Activated CD8-positive, alpha-beta T cell treated with anti-CD3 and anti-CD28 coated beads for 36 hours (primary cell): ENCODE data around the gene AASDH. TPM values are rescaled to one million over a fixed set of nuclear protein-coding genes. Genes with fewer than 3 reads are reported as not detected.

Experiments used
- ATAC-seq: fragments of 200-7000 bp; cut with Tn5 transposase; one replicate; pipeline ENCODE4 v1.10.0; 2021; ENCODE audit warnings: mild to moderate bottlenecking, moderate library complexity
- CTCF ChIA-PET: fragments of 350-600 bp; sonication (Branson Sonifier 250); formaldehyde crosslinking; loops from one replicate; lab custom pipeline; 2021; ENCODE audit warnings: antibody characterized with exemption; lab: Charles Lee
- POLR2A ChIA-PET: fragments of 350-600 bp; sonication (Branson Sonifier 250); formaldehyde crosslinking; loops from one replicate; lab custom pipeline; 2021; ENCODE audit warnings: antibody characterized with exemption; lab: Charles Lee
- DNase-seq: peaks from one replicate; pipeline ENCODE4 v3.0.0-alpha.2; 2020
- H3K27ac Mint-ChIP-seq: one replicate; pipeline ENCODE4 v1.8.0; 2021; ENCODE audit warnings: mild to moderate bottlenecking, mixed read lengths
- H3K27me3 Mint-ChIP-seq: one replicate; pipeline ENCODE4 v1.8.0; 2021; ENCODE audit warnings: mixed read lengths
- H3K36me3 Mint-ChIP-seq: one replicate; pipeline ENCODE4 v1.8.0; 2021; ENCODE audit warnings: low read depth, mixed read lengths
- H3K4me1 Mint-ChIP-seq: one replicate; pipeline ENCODE4 v1.8.0; 2021; ENCODE audit warnings: low read depth, mixed read lengths
- H3K4me3 Mint-ChIP-seq: one replicate; pipeline ENCODE4 v1.8.0; 2021; ENCODE audit warnings: mild to moderate bottlenecking, moderate library complexity, mixed read lengths
- H3K9me3 Mint-ChIP-seq: one replicate; pipeline ENCODE4 v1.8.0; 2021; ENCODE audit warnings: mixed read lengths
- CTCF ChIP-seq: fragments of 200-600 bp; IDR thresholded peaks from one replicate; pipeline ENCODE4 v1.8.0; 2022; ENCODE audit warnings: antibody characterized with exemption, mild to moderate bottlenecking
- intact Hi-C: fragments of 100-400 bp; cut with micrococcal nuclease; formaldehyde crosslinking; loops from one replicate; pipeline ENCODE4 v1.10.0; 2022
- total RNA-seq, 2 experiments: library from RNA; stranded (reverse); gene quantifications; one replicate each; pipeline ENCODE4 v1.2.3, GENCODE V29; 2021

Gene AASDH
- total RNA-seq, 2 experiments from 2014 or later = 14.5 to 14.7 TPM

DNA sequence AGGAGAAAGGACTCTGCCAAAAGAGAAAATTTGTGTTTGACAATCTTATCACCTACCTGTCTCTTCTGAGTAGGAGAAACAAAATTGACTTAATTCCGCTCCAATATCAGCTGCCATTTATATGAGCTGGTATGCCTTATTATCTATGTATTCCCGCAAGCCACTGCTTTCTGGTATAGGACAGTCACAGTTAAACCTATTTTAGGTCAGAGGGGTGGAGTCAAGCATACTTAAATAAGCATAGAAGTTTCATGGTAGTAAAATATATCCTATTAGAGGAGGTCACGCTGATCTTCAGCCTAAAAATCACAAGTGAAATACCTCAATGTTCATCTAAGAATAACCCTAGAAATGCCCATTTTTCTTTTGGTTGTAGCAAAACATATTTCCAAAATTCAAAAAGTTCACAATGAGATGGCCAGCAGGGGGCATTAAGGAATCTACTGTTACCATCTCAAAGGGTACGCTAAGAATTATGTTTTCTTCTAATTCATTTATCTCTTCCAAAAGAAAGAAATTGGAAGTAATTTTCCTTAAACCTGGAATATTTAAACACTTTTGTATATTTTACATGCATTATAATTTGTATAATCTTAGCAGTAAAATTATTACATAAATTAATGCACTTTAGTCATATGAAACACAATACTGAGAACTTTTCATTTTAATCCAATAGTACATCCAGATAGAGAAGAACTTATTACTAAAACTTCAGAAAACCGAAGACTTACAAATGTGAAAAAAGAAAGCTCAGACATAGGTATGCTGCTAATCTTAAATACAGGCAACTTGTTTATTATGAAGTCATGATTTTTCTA is 37.6 kb upstream of the AASDH start:
- POLR2A ChIA-PET = interaction anchor here (1.4 to 1.8 kb wide), 2 partner anchors 10 to 11 kb away, joined by 5 to 6 read pairs; partner anchors contain the start of genes PAICS and PPAT
- intact Hi-C loops = no loop called here
- CTCF ChIA-PET = interaction anchor here (0.7 to 4.7 kb wide), 21 partner anchors 8 to 516 kb away, joined by 3 to 40 read pairs (median 5); partner anchors contain the start of genes AASDH, PAICS, PPAT and SRP72
- no peak overlapping the region for H3K4me3 Mint-ChIP-seq
- DNase-seq (peak; percentile 62), ATAC-seq (no peak)
- peaks cover 13% of the 10 kb centered on the region for H3K36me3 Mint-ChIP-seq
- no peaks in the 10 kb centered on the region for H3K9me3 Mint-ChIP-seq
- peaks cover 31% of the 10 kb centered on the region for H3K4me1 Mint-ChIP-seq
- TF ChIP-seq CTCF = peak; percentile 72
- no peak overlapping the region for H3K27ac Mint-ChIP-seq
- no peaks in the 10 kb centered on the region for H3K27me3 Mint-ChIP-seq

GRCh38 chr4:56424176-56424575 is 36.9 kb upstream of the AASDH start:
- POLR2A ChIA-PET = interaction anchor here (1.0 to 1.4 kb wide), 2 partner anchors 8 to 11 kb away, joined by 4 to 5 read pairs; partner anchors contain the start of genes PAICS and PPAT
- CTCF ChIA-PET = interaction anchor here (0.8 to 4.7 kb wide), 8 partner anchors 11 to 412 kb away, joined by 3 to 40 read pairs (median 6); partner anchors contain the start of genes PAICS and PPAT
- ATAC-seq (no peak), DNase-seq (no peak)
- no peak for TF ChIP-seq CTCF
- no peaks in the 10 kb centered on the region for H3K9me3 Mint-ChIP-seq
- H3K27ac Mint-ChIP-seq = no peak overlapping the region
- peaks cover 13% of the 10 kb centered on the region for H3K36me3 Mint-ChIP-seq
- no peaks in the 10 kb centered on the region for H3K27me3 Mint-ChIP-seq
- no peak overlapping the region for H3K4me3 Mint-ChIP-seq
- H3K4me1 Mint-ChIP-seq = peaks cover 24% of the 10 kb centered on the region
- intact Hi-C loops = no loop called here

DNA sequence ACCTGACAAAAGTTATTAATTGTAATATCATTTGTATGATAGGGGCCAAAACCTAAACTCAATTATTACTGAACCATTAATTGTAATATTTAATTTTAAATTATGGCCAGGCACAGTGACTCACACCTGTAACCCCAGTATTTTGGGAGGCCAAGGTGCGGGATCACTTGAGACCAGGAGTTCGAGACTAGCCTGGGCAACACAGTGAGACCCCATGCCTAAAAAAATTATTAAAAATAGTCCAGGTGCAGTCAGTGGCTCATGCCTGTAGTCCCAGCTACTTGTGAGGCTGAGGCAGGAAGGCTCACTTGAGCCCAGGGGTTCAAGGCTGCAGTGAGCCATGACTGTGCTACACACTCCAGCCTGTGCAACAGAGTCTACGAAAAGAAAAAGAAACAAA is 30.1 kb upstream of the AASDH start:
- ChIA-PET CTCF (interaction anchor here (1.8 kb wide), 1 partner anchor 8 kb away, joined by 5 read pairs; no protein-coding TSS in a partner anchor), POLR2A (interaction anchor here (0.6 to 1.3 kb wide), 2 partner anchors 18 to 26 kb away, joined by 4 read pairs; partner anchors contain the start of gene PPAT)
- no peak overlapping the region for H3K4me3 Mint-ChIP-seq
- H3K9me3 Mint-ChIP-seq = no peaks in the 10 kb centered on the region
- no peak overlapping the region for H3K27ac Mint-ChIP-seq
- intact Hi-C loops = no loop called here
- peaks cover 11% of the 10 kb centered on the region for H3K4me1 Mint-ChIP-seq
- no peak for TF ChIP-seq CTCF
- H3K36me3 Mint-ChIP-seq = peaks cover 2% of the 10 kb centered on the region
- ATAC-seq = no peak
- DNase-seq = no peak
- no peaks in the 10 kb centered on the region for H3K27me3 Mint-ChIP-seq

GRCh38 chr4:56416349-56416748 is 29.1 kb upstream of the AASDH start:
- H3K27me3 Mint-ChIP-seq = no peaks in the 10 kb centered on the region
- ATAC-seq (no peak), DNase-seq (no peak)
- no peak overlapping the region for H3K4me3 Mint-ChIP-seq
- ChIA-PET CTCF (interaction anchor here (1.8 kb wide), 1 partner anchor 9 kb away, joined by 5 read pairs; no protein-coding TSS in a partner anchor), POLR2A (interaction anchor here (1.6 kb wide), 1 partner anchor 30 kb away, joined by 4 read pairs; the partner anchor contains the start of gene AASDH)
- intact Hi-C loops = no loop called here
- H3K36me3 Mint-ChIP-seq = peaks cover 2% of the 10 kb centered on the region
- no peak overlapping the region for H3K27ac Mint-ChIP-seq
- no peaks in the 10 kb centered on the region for H3K9me3 Mint-ChIP-seq
- TF ChIP-seq CTCF = no peak
- H3K4me1 Mint-ChIP-seq = peaks cover 20% of the 10 kb centered on the region
